Measurements from ENCODE around the gene NAB1.

NAB1 gene

DNA sequence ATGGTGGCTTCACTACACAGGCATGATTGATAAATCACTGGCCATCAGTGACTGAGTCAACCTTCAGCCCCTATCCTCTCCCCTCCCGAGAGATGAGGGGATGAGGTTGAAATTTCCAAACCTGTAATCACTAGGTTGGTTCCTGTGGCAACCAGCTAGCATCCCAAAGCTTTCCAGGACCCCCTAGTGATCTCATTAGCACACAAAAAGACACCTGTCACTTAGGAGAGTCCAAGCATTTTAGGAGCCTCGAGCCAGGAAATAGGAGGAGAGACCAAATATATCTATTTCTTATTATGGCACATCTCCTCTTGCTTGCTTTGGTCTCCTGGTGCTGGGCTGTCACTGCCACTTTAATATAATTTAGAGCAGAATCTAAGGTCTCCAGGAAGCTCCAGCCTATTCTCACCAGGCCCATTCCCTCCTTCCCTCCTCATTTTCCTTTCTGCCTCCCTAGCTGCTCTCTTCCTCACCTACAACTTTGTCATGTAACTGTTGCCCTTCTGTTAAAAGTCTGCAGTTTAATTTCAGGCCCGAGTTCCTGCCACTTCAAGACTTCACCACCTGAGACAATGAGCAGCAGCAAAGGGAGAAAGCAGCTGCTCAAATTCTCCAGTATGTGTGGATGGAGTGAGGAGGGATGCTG is 33.2 kb upstream of the NAB1 start:
- no peak for FAIRE-seq
- TF ChIP-seq, protein P1, sequence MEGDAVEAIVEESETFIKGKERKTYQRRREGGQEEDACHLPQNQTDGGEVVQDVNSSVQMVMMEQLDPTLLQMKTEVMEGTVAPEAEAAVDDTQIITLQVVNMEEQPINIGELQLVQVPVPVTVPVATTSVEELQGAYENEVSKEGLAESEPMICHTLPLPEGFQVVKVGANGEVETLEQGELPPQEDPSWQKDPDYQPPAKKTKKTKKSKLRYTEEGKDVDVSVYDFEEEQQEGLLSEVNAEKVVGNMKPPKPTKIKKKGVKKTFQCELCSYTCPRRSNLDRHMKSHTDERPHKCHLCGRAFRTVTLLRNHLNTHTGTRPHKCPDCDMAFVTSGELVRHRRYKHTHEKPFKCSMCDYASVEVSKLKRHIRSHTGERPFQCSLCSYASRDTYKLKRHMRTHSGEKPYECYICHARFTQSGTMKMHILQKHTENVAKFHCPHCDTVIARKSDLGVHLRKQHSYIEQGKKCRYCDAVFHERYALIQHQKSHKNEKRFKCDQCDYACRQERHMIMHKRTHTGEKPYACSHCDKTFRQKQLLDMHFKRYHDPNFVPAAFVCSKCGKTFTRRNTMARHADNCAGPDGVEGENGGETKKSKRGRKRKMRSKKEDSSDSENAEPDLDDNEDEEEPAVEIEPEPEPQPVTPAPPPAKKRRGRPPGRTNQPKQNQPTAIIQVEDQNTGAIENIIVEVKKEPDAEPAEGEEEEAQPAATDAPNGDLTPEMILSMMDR (IDR thresholded peaks at IDR 0.05; ENCODE audit: insufficient read depth, missing control alignments) = no peak
- DNase-seq (ENCODE audit: insufficient read length, low spot score) = no peak

DNA sequence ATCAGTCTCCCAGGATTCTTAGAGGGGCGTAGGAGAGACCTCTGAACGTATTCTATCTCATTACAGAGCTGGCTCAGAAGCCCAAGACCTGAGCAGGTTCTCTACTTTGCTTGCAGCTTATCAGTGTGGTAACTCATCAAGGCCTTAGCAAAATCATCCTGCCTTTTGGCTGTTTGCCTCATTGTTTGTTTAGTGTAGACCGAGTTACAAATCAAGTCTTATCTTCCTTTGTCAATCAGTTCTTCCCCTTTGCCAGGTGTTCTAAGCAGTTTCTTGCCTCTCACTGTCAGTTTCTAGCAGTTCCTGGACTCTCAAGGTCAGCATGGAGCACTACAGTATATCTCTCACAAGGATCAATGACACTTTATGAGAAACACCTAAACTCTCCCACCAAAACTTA is 30.9 kb upstream of the NAB1 start:
- TF ChIP-seq, protein P1 (IDR thresholded peaks at IDR 0.05; ENCODE audit: insufficient read depth, missing control alignments) = no peak
- DNase-seq (ENCODE audit: insufficient read length, low spot score) = no peak
- FAIRE-seq = no peak

DNA sequence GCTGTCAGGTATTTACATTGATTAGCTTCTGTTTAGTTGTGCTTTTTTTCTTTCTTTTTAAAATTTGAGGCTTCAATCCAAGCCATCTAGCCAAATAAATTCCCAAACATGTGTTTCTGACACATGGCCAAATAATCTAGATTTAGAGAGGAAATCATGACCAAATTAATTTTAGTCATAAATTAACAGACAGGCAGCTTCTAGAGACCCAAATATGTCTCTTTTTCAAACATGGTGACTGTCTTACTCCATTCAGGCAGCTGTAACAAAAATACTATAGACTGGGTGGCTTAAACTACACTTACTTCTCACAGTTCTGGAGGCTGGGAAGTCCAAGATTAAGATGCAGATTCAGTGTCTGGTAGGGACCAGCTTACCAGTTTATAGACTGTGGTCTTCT is 23.2 kb upstream of the NAB1 start:
- no peak for FAIRE-seq
- DNase-seq (ENCODE audit: insufficient read length, low spot score) = no peak
- TF ChIP-seq, protein P1 (IDR thresholded peaks at IDR 0.05; ENCODE audit: insufficient read depth, missing control alignments) = no peak

DNA sequence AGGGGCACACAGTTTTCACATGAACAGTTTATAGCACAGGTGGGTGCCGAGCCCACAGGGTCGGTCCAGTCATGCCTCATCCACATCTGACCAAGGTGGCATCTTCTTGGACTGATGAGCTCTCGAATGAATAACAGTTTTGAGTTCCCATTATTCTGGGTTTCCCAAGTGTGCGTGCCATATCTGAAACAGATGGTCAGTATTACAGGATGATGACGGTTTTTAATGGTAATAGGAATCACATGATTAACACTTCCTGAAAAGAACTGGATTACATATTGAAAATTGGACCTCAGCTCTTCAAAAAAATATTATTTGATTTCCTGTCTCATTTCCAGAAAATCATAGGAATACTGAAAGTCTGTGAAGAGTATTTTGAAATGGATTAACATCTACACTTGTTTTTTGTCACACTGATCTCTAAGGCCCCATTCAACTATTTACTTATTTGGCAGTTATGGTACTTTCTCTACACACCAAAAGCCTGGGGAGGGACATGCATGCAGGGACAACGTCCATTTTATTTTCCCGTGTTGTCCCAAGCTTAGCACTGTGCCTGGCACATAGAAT is 22.2 kb upstream of the NAB1 start:
- FAIRE-seq (no peak), DNase-seq (ENCODE audit: insufficient read length, low spot score) (no peak)
- TF ChIP-seq, protein P1 (IDR thresholded peaks at IDR 0.05; ENCODE audit: insufficient read depth, missing control alignments) = no peak

DNA sequence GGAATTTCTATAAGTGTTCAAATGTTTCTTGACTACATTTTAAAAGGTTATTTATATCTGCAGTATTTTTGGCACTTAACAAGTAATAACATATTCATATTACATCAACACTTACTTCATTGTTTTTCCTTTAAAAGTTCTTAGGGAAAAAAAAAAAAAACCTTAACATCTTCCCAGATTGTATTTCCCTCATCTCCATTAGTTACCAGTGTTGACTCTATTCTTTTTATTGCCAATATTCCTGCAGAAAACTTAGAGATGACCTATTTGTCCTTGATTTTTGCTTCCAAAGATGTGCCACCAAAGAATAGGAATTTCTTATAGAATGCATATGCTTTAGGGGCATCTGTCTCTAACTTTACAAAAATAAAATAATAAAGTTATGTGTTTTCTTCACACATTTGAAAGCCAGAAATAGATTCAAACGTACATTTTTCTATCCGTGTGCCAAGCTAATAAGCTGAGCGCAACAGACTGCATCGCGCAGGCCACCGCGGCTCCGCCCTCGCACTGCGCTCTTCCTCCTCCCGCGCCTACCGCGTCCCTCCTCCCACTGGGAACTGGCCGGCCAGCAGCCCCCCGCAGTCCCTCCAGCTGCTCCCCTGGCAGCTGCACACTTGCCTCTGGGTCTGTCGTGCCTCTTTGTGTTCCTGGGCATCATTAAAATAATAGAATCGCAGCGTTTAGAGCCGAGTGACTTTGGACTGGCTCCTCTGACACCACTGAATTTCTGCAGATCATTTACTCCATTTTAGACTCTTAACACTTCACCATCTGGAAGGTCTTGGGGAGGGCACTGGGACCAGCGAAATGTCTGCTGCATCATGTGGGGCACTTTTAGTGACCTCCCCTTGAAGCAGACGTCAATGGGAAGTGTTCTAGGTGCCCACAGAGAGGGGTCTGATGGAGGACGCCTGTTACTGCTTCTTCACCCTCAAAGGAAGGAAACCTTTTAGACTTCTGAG is 21.2 kb upstream of the NAB1 start:
- TF ChIP-seq, protein P1 (IDR thresholded peaks at IDR 0.05; ENCODE audit: insufficient read depth, missing control alignments) = no peak
- no peak for DNase-seq (ENCODE audit: insufficient read length, low spot score)
- FAIRE-seq = no peak

DNA sequence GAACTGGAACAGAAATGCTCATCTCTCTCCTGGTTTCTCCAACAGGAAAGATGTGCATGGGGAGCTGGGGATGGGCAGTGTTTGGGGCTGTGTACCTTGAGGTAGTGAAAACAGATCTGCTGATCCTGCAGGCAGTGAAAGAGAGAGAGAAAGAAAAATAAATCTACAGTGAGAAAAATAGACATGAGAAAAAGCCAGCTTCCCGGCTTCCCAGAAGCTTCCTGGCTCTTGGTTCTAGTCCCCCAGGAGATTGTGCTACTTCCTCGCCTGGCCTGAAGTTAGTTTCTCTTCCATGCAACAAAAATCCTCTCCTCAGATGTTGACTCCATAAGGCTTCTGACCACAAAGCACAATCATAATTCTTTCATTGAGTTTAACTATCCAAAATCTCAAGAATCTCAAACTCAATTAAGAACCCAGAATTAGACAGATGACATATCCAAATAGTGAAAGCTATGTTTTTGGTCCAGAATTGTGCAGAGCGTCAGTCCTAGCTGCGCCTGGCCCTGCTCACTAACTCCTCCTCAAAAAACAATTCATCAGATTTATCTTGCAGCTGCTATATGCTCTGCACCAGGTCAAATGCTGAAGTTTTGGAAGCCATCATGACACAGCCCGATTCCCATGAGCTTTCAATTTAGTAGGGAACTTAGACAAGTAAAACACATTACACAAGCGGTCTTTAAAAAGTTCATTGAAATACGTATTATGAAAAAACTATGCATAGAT is 20.1 kb upstream of the NAB1 start:
- no peak for FAIRE-seq
- TF ChIP-seq, protein P1 (IDR thresholded peaks at IDR 0.05; ENCODE audit: insufficient read depth, missing control alignments) = no peak
- DNase-seq (ENCODE audit: insufficient read length, low spot score) = no peak

Measured in D721Med (cell line).